HepG2 (cell line): Measurements from ENCODE around the gene BBS1. TPM values are rescaled to one million over a fixed set of nuclear protein-coding genes. Genes with fewer than 3 reads are reported as not detected.

Experiments used
- CC2D1A ChIP-seq: sonication (generic); formaldehyde crosslinking; IDR thresholded peaks from 2 replicates; pipeline ENCODE4 v1.8.1; 2023; ENCODE audit warnings: mild to moderate bottlenecking, missing genetic modification reagents
- MIER3 ChIP-seq: IDR thresholded peaks from 2 replicates; pipeline ENCODE4 v1.6.1; 2016; ENCODE audit warnings: missing compliant biosample characterization, borderline replicate concordance
- RAD51 ChIP-seq: fragments of 450-650 bp; IDR thresholded peaks from 2 replicates; pipeline ENCODE4 v1.6.1; 2016; ENCODE audit warnings: borderline replicate concordance
- SALL1 ChIP-seq: sonication (generic); formaldehyde crosslinking; IDR thresholded peaks from 2 replicates; pipeline ENCODE4 v1.8.0; 2022; ENCODE audit warnings: mild to moderate bottlenecking, missing genetic modification reagents
- STAG1 ChIP-seq: sonication (generic); formaldehyde crosslinking; IDR thresholded peaks from 2 replicates; pipeline ENCODE4 v1.4.0; 2020; ENCODE audit warnings: missing genetic modification reagents
- ZBTB38 ChIP-seq: sonication (generic); formaldehyde crosslinking; IDR thresholded peaks from 2 replicates; pipeline ENCODE4 v1.5.1; 2020; ENCODE audit warnings: mild to moderate bottlenecking, missing genetic modification reagents
- ZFP36L2 ChIP-seq: sonication (generic); formaldehyde crosslinking; IDR thresholded peaks from 2 replicates; pipeline ENCODE4 v1.4.0; 2020; ENCODE audit warnings: missing genetic modification reagents
- ZFX ChIP-seq: sonication (generic); formaldehyde crosslinking; IDR thresholded peaks from 2 replicates; pipeline ENCODE4 v1.4.0; 2020; ENCODE audit warnings: mild to moderate bottlenecking, low read depth, missing genetic modification reagents, moderate library complexity
- ZNF34 ChIP-seq: sonication (generic); formaldehyde crosslinking; IDR thresholded peaks from 2 replicates; pipeline ENCODE4 v1.4.0; 2020; ENCODE audit warnings: mild to moderate bottlenecking, missing genetic modification reagents, borderline replicate concordance
- ZNF501 ChIP-seq: sonication (generic); formaldehyde crosslinking; IDR thresholded peaks from 2 replicates; pipeline ENCODE4 v1.5.1; 2020; ENCODE audit warnings: mild to moderate bottlenecking, moderate library complexity, missing genetic modification reagents
- ZNF607 ChIP-seq: sonication (generic); formaldehyde crosslinking; IDR thresholded peaks from 2 replicates; pipeline ENCODE4 v1.5.1; 2020; ENCODE audit warnings: missing genetic modification reagents, mild to moderate bottlenecking, borderline replicate concordance
- ZSCAN9 ChIP-seq: IDR thresholded peaks from 2 replicates; pipeline ENCODE4 v1.6.1; 2016; ENCODE audit warnings: borderline replicate concordance
- polyA plus RNA-seq, 8 experiments: library from polyadenylated mRNA; depleted of rRNA in 3 of 8; stranded (reverse) in 7 of 8; unstranded in 1 of 8; fragments of >200 nt; fragmentation: Illumina TruSeq in 4 of 8; extraction: Trizol in 4 of 8; gene quantifications; 2 replicates each; pipeline versions ENCODE4 v1.2.1 to v1.2.3, GENCODE V29; 2011 to 2016; ENCODE audit warnings: low read depth in 4 of 8, missing spikeins in 1 of 8, mixed read lengths in 1 of 8; ENCODE audit not compliant: insufficient read depth in 1 of 8
- total RNA-seq, 5 experiments: library from RNA; depleted of rRNA; stranded (reverse); fragments of >200 nt; fragmentation: Illumina TruSeq; extraction: Trizol; gene quantifications; 2 replicates each; pipeline ENCODE4 v1.2.3, GENCODE V29; 2016; ENCODE audit warnings: low read depth in 1 of 5
- TF ChIP-seq, protein P1 (sequence below): sonication (generic); formaldehyde crosslinking; IDR thresholded peaks from 2 replicates; pipeline ENCODE4 v1.4.0; 2020; ENCODE audit warnings: missing genetic modification reagents, borderline replicate concordance
- TF ChIP-seq, protein P2 (sequence below): sonication (generic); formaldehyde crosslinking; IDR thresholded peaks from 2 replicates; pipeline ENCODE4 v1.8.0; 2022; ENCODE audit warnings: mild to moderate bottlenecking, missing genetic modification reagents, moderate library complexity
- TF ChIP-seq, protein P3 (sequence below): sonication (generic); formaldehyde crosslinking; IDR thresholded peaks from 2 replicates; pipeline ENCODE4 v1.4.0; 2020; ENCODE audit warnings: missing genetic modification reagents
- TF ChIP-seq, protein P4 (sequence below): sonication (generic); formaldehyde crosslinking; IDR thresholded peaks from 2 replicates; pipeline ENCODE4 v1.4.0; 2020; ENCODE audit warnings: missing genetic modification reagents
- TF ChIP-seq, protein P5 (sequence below): sonication (generic); formaldehyde crosslinking; IDR thresholded peaks from 2 replicates; pipeline ENCODE4 v1.8.0; 2022; ENCODE audit warnings: mild to moderate bottlenecking, missing genetic modification reagents, borderline replicate concordance

Gene BBS1
- total and polyA plus RNA-seq, 2 of the 13 experiments (the other 11 are each of a cell fraction or from before 2014, with no cell fraction given): 11.7 to 14.1 TPM

DNA sequence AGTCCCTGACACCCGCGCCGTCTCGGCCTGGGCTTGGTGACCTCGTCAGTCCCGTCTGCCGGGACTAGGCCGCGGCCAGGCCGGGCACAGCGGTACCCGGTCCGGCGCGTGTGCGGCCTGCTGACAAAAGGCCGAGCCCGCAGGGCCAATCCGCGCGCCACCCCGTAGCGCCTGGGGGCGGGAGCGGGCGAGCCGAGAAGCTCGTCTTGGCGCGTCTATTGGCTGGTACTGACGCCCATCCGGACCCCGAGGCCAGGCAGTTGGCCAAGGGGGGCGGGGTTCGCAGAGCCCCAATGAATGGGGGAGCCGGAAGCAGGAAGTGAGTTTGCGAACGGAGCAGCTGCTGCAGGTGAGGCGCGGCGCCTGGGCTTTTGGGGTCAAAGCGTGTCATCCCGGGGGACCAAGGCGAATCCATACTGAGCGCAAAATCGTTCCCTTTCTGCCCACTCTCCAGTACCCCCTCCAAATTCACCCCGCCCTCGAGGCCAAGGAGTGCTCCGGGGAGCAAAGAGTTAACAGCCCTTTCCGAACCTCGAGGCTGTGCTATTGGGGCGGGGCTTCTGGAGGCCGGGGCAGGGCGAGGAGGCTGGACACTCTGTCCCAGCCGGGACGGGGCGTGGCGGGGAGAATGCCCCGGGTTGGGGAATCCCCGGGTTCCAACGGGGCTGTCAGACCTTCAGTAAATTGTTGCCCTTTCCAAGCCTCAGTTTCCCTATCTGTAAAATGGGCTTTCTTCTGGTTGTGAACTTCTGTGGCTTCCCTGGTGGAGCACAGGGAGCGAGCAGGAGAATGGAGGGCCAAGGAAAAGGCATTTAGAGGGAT, 30.1 kb upstream of the BBS1 start, which contains the start of gene DPP3 (continued):
- TF ChIP-seq, protein P1, sequence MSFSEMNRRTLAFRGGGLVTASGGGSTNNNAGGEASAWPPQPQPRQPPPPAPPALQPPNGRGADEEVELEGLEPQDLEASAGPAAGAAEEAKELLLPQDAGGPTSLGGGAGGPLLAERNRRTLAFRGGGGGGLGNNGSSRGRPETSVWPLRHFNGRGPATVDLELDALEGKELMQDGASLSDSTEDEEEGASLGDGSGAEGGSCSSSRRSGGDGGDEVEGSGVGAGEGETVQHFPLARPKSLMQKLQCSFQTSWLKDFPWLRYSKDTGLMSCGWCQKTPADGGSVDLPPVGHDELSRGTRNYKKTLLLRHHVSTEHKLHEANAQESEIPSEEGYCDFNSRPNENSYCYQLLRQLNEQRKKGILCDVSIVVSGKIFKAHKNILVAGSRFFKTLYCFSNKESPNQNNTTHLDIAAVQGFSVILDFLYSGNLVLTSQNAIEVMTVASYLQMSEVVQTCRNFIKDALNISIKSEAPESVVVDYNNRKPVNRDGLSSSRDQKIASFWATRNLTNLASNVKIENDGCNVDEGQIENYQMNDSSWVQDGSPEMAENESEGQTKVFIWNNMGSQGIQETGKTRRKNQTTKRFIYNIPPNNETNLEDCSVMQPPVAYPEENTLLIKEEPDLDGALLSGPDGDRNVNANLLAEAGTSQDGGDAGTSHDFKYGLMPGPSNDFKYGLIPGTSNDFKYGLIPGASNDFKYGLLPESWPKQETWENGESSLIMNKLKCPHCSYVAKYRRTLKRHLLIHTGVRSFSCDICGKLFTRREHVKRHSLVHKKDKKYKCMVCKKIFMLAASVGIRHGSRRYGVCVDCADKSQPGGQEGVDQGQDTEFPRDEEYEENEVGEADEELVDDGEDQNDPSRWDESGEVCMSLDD (CRISPR knock-in tag): peak; percentile 76; the same call in 1 of the 2 replicates
- no peak for TF ChIP-seq RAD51
- TF ChIP-seq STAG1 (CRISPR knock-in tag): no peak
- no peak for TF ChIP-seq MIER3 (CRISPR knock-in tag)
- peak; percentile 76; the same call in 1 of the 2 replicates for TF ChIP-seq ZNF34 (CRISPR knock-in tag)
- no peak; the same call in 1 of the 2 replicates for TF ChIP-seq ZSCAN9
- TF ChIP-seq, protein P2, sequence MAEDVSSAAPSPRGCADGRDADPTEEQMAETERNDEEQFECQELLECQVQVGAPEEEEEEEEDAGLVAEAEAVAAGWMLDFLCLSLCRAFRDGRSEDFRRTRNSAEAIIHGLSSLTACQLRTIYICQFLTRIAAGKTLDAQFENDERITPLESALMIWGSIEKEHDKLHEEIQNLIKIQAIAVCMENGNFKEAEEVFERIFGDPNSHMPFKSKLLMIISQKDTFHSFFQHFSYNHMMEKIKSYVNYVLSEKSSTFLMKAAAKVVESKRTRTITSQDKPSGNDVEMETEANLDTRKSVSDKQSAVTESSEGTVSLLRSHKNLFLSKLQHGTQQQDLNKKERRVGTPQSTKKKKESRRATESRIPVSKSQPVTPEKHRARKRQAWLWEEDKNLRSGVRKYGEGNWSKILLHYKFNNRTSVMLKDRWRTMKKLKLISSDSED (CRISPR knock-in tag): no peak
- TF ChIP-seq, protein P3, sequence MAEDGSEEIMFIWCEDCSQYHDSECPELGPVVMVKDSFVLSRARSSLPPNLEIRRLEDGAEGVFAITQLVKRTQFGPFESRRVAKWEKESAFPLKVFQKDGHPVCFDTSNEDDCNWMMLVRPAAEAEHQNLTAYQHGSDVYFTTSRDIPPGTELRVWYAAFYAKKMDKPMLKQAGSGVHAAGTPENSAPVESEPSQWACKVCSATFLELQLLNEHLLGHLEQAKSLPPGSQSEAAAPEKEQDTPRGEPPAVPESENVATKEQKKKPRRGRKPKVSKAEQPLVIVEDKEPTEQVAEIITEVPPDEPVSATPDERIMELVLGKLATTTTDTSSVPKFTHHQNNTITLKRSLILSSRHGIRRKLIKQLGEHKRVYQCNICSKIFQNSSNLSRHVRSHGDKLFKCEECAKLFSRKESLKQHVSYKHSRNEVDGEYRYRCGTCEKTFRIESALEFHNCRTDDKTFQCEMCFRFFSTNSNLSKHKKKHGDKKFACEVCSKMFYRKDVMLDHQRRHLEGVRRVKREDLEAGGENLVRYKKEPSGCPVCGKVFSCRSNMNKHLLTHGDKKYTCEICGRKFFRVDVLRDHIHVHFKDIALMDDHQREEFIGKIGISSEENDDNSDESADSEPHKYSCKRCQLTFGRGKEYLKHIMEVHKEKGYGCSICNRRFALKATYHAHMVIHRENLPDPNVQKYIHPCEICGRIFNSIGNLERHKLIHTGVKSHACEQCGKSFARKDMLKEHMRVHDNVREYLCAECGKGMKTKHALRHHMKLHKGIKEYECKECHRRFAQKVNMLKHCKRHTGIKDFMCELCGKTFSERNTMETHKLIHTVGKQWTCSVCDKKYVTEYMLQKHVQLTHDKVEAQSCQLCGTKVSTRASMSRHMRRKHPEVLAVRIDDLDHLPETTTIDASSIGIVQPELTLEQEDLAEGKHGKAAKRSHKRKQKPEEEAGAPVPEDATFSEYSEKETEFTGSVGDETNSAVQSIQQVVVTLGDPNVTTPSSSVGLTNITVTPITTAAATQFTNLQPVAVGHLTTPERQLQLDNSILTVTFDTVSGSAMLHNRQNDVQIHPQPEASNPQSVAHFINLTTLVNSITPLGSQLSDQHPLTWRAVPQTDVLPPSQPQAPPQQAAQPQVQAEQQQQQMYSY (CRISPR knock-in tag): no peak
- no peak for TF ChIP-seq ZFP36L2 (CRISPR knock-in tag)
- TF ChIP-seq, protein P4, sequence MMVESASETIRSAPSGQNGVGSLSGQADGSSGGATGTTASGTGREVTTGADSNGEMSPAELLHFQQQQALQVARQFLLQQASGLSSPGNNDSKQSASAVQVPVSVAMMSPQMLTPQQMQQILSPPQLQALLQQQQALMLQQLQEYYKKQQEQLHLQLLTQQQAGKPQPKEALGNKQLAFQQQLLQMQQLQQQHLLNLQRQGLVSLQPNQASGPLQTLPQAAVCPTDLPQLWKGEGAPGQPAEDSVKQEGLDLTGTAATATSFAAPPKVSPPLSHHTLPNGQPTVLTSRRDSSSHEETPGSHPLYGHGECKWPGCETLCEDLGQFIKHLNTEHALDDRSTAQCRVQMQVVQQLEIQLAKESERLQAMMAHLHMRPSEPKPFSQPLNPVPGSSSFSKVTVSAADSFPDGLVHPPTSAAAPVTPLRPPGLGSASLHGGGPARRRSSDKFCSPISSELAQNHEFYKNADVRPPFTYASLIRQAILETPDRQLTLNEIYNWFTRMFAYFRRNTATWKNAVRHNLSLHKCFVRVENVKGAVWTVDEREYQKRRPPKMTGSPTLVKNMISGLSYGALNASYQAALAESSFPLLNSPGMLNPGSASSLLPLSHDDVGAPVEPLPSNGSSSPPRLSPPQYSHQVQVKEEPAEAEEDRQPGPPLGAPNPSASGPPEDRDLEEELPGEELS (CRISPR knock-in tag): no peak
- TF ChIP-seq ZNF501: peak; percentile 86
- peak; percentile 33; the same call in 1 of the 2 replicates for TF ChIP-seq ZBTB38 (CRISPR knock-in tag)
- TF ChIP-seq SALL1 (CRISPR knock-in tag): peak; percentile 71
- TF ChIP-seq CC2D1A (CRISPR knock-in tag): 0 out of 2 replicates have a peak, but pooled peaks have one; percentile 24
- TF ChIP-seq ZNF607 (CRISPR knock-in tag): no peak; the same call in 1 of the 2 replicates
- TF ChIP-seq, protein P5, sequence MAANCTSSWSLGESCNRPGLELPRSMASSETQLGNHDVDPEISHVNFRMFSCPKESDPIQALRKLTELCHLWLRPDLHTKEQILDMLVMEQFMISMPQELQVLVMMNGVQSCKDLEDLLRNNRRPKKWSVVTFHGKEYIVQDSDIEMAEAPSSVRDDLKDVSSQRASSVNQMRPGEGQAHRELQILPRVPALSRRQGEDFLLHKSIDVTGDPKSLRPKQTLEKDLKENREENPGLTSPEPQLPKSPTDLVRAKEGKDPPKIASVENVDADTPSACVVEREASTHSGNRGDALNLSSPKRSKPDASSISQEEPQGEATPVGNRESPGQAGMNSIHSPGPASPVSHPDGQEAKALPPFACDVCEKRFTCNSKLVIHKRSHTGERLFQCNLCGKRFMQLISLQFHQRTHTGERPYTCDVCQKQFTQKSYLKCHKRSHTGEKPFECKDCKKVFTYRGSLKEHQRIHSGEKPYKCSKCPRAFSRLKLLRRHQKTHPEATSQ (CRISPR knock-in tag): 0 out of 2 replicates have a peak, but pooled peaks have one; percentile 44
- peak; percentile 100 for TF ChIP-seq ZFX (CRISPR knock-in tag)
